ENCODE data around the gene MTMR11.
"Not testable (repeated sequence)": the region's sequence is repeated elsewhere in the genome, so short reads cannot be mapped to it uniquely, and the experiment has no call there.

MTMR11 gene

GRCh38 chr1:149962736-149963135, 26.1 kb upstream of the MTMR11 start:
- no peak for DNase-seq (ENCODE audit: low spot score)
- TF ChIP-seq CTCF (conservative IDR thresholded peaks at IDR 0.05; ENCODE audit: low read depth), result no peak
- H3K27ac ChIP-seq, result no peak overlapping the region
- ChIA-PET POLR2A (ENCODE audit: low non-redundant PET) (no interaction called here), CTCF (interaction anchor here (0.6 to 1.5 kb wide), 4 partner anchors 25 to 88 kb away, joined by 3 to 14 read pairs (median 4); no protein-coding TSS in a partner anchor)

- ChIA-PET CTCF (interaction anchor here (0.6 to 1.5 kb wide), 4 partner anchors 25 to 88 kb away, joined by 3 to 14 read pairs (median 4); no protein-coding TSS in a partner anchor), POLR2A (ENCODE audit: low non-redundant PET) (no interaction called here)
- peak; percentile 79 for TF ChIP-seq CTCF (conservative IDR thresholded peaks at IDR 0.05; ENCODE audit: low read depth)
- H3K27ac ChIP-seq, result no peak overlapping the region
- DNase-seq (ENCODE audit: low spot score), result peak; percentile 50
Observed at GRCh38 chr1:149962039-149962647, 25.5 kb upstream of the MTMR11 start.

GRCh38 chr1:149957548-149957947, 20.9 kb upstream of the MTMR11 start:
- H3K27ac ChIP-seq; POLR2A ChIA-PET (ENCODE audit: low non-redundant PET); DNase-seq (ENCODE audit: low spot score): not testable (repeated sequence)
- CTCF ChIA-PET, result interaction anchor here (1.6 kb wide), 1 partner anchor 12 kb away, joined by 3 read pairs; no protein-coding TSS in a partner anchor

- no peak for DNase-seq (ENCODE audit: low spot score)
- POLR2A ChIA-PET (ENCODE audit: low non-redundant PET), result no interaction called here
- no peak for TF ChIP-seq CTCF (conservative IDR thresholded peaks at IDR 0.05; ENCODE audit: low read depth)
- peak overlapping the region; percentile 25; the same call in 1 of the 2 replicates for H3K27ac ChIP-seq
- CTCF ChIA-PET, result no interaction called here
Observed at GRCh38 chr1:149949911-149950310, 13.2 kb upstream of the MTMR11 start.

- no peak overlapping the region for H3K27ac ChIP-seq
- no peak for DNase-seq (ENCODE audit: low spot score)
- ChIA-PET POLR2A (ENCODE audit: low non-redundant PET) (no interaction called here), CTCF (interaction anchor here (1.3 kb wide), 1 partner anchor 12 kb away, joined by 3 read pairs; no protein-coding TSS in a partner anchor)
- TF ChIP-seq CTCF (conservative IDR thresholded peaks at IDR 0.05; ENCODE audit: low read depth), result no peak
Observed at GRCh38 chr1:149945206-149945605, 8.5 kb upstream of the MTMR11 start.

- no peak overlapping the region for H3K27ac ChIP-seq
- TF ChIP-seq CTCF (conservative IDR thresholded peaks at IDR 0.05; ENCODE audit: low read depth), result no peak
- no peak for DNase-seq (ENCODE audit: low spot score)
- CTCF ChIA-PET, result interaction anchor here (0.6 kb wide), 1 partner anchor 126 kb away, joined by 3 read pairs; no protein-coding TSS in a partner anchor
- POLR2A ChIA-PET (ENCODE audit: low non-redundant PET), result no interaction called here
Observed at GRCh38 chr1:149942885-149943284, 6.2 kb upstream of the MTMR11 start.

- peak; percentile 28 for DNase-seq (ENCODE audit: low spot score)
- ChIA-PET CTCF (interaction anchor here (0.5 kb wide), 1 partner anchor 18 kb away, joined by 5 read pairs; no protein-coding TSS in a partner anchor), POLR2A (ENCODE audit: low non-redundant PET) (no interaction called here)
- TF ChIP-seq CTCF (conservative IDR thresholded peaks at IDR 0.05; ENCODE audit: low read depth), result peak; percentile 21; the same call in 1 of the 2 replicates
- H3K27ac ChIP-seq, result no peak overlapping the region
Observed at GRCh38 chr1:149942207-149942606, 5.5 kb upstream of the MTMR11 start.

Measured in RWPE1 (cell line).